Measurements from ENCODE around the gene ME3. TPM values are rescaled to one million over a fixed set of nuclear protein-coding genes. Genes with fewer than 3 reads are reported as not detected.

The ME3 gene
- total RNA-seq, 4 donors from 2014 or later: 30.8 to 54.6 (median 36.7) TPM

DNA sequence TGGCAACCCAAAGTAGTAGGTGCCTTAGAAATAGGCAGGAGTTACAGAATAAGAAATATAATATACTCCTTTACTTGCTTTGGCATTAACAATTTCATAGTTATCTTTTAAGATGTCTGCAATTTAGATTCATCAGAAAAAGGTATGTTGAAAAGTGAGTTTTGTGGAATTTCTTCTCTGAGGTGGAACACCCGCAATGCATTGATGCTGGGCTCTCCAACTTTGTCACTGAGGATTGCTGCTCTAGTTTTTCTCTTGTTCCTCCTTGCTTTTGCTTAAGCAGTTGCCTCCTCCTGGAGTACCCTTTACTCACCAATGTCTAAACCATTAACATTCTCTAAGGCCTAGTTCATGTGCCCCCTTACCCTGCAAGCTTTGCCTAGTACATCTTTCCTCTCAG, 14.1 kb upstream of the ME3 start:
- TF ChIP-seq, protein P1, sequence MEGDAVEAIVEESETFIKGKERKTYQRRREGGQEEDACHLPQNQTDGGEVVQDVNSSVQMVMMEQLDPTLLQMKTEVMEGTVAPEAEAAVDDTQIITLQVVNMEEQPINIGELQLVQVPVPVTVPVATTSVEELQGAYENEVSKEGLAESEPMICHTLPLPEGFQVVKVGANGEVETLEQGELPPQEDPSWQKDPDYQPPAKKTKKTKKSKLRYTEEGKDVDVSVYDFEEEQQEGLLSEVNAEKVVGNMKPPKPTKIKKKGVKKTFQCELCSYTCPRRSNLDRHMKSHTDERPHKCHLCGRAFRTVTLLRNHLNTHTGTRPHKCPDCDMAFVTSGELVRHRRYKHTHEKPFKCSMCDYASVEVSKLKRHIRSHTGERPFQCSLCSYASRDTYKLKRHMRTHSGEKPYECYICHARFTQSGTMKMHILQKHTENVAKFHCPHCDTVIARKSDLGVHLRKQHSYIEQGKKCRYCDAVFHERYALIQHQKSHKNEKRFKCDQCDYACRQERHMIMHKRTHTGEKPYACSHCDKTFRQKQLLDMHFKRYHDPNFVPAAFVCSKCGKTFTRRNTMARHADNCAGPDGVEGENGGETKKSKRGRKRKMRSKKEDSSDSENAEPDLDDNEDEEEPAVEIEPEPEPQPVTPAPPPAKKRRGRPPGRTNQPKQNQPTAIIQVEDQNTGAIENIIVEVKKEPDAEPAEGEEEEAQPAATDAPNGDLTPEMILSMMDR (IDR thresholded peaks at IDR 0.05): no peak
- TF ChIP-seq EP300 (IDR thresholded peaks at IDR 0.05) (no peak), POLR2A (IDR thresholded peaks at IDR 0.05) (no peak)
- no peak for DNase-seq (ENCODE audit: low spot score in 2 of 2)
- WGBS, 2 donors: 97 to 100% methylated on average over 1 of the region's 1 CpG
- H3K27me3 ChIP-seq: no peaks in the 10 kb centered on the region
- H3K9me3 ChIP-seq: no peaks in the 10 kb centered on the region
- peaks cover 0 to 3% (median 0%) of the 10 kb centered on the region in 4 donors for H3K4me1 ChIP-seq
- H3K4me3 ChIP-seq: no peak overlapping the region
- H3K27ac ChIP-seq: peak overlapping the region in 1 of 4 donors; percentile 32
- H3K36me3 ChIP-seq: no peaks in the 10 kb centered on the region

DNA sequence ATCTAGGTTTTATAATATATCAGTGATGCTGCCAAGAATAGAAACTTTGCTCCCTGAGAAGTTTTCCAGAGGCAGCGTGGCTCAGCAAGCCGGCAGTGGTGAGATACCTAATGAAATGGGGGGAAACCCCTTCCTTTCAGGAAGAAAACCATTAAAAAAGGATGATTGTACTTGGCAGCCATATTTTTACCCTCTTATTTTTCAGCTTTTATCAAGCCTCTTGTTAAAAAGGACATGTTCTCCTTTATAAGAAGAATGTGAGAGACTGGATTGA, 9.0 kb upstream of the ME3 start:
- Histone ChIP-seq H3K9me3 (no peaks in the 10 kb centered on the region), H3K27ac (peak overlapping the region in 2 of 4 donors; percentile 4 to 52), H3K36me3 (no peaks in the 10 kb centered on the region), H3K27me3 (no peaks in the 10 kb centered on the region), H3K4me3 (no peak overlapping the region), H3K4me1 (peaks cover 0 to 6% (median 0%) of the 10 kb centered on the region in 4 donors)
- no peak for DNase-seq (ENCODE audit: low spot score in 2 of 2)
- 45 to 56% methylated on average over 2 of the region's 2 CpGs for WGBS, 2 donors
- TF ChIP-seq EP300 (IDR thresholded peaks at IDR 0.05) (no peak), POLR2A (IDR thresholded peaks at IDR 0.05) (no peak)
- TF ChIP-seq, protein P1 (IDR thresholded peaks at IDR 0.05): no peak

DNA sequence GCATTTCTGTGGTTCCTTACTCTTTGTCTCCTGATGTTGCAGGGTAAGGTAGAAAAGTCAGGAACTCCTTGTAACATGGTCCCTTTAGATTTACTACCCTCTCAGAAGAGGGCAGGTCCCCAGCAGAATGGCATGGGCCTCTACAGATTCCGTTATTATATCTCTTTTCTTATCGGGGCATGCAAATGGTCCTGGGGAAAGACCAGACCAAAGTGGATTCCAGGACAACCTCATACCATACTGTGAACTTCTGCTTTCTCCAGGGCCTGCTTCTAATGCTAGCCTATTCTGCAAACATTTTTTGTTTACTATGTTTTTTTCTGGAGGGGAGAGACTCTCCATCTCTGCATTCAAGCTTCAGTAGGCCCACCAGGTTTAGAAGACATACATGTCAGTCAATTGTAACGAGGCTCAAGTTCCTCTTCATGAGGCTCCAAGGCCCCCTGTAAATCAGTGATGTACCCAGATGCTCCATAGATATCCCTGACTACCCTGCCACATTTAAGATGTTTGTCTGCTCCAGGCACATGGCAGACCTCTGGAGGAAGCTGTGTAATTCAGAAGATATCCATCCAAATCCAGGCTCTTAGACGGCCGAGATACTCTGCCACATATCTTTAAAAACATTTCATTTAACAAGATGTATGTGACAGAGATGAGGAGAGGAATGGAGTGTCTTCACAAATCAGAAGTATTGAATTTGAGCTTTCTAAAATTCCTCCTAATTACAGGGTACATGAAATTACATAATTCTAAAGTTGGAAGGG, 8.5 kb upstream of the ME3 start:
- no peaks in the 10 kb centered on the region for H3K36me3 ChIP-seq
- peaks cover 0 to 6% (median 0%) of the 10 kb centered on the region in 4 donors for H3K4me1 ChIP-seq
- H3K4me3 ChIP-seq: no peak overlapping the region
- no peak for DNase-seq (ENCODE audit: low spot score in 2 of 2)
- no peak for TF ChIP-seq POLR2A (IDR thresholded peaks at IDR 0.05)
- TF ChIP-seq EP300 (IDR thresholded peaks at IDR 0.05): no peak
- TF ChIP-seq, protein P1 (IDR thresholded peaks at IDR 0.05): no peak
- peak overlapping the region in 1 of 4 donors; percentile 52 for H3K27ac ChIP-seq
- no peaks in the 10 kb centered on the region for H3K27me3 ChIP-seq
- 85 to 86% methylated on average over 5 of the region's 5 CpGs for WGBS, 2 donors
- no peaks in the 10 kb centered on the region for H3K9me3 ChIP-seq

DNA sequence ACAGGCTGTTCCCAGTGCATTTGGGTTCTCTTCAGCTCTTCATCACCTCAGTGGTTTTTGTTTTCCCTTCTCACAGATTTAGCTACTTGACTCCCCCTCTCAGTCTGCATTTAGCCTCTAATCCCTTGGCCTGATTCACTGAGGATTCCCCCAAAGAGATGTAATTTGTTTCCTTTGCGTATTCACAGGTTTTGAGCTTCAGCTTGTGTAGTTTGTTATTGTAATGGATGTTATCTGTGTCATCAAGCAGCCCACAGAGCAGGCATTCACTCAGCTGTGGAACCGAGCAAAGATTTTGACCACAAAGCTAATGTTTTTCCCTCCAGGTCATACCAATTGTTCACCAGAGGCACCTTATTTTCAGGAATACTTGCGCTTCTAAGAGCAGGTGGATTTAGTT, 6.4 kb upstream of the ME3 start:
- WGBS, 2 donors: 55 to 66% methylated on average over 3 of the region's 3 CpGs
- H3K9me3 ChIP-seq: no peaks in the 10 kb centered on the region
- H3K27me3 ChIP-seq: no peaks in the 10 kb centered on the region
- peak overlapping the region in 2 of 4 donors; percentile 11 to 28 for H3K27ac ChIP-seq
- TF ChIP-seq POLR2A (IDR thresholded peaks at IDR 0.05) (no peak), EP300 (IDR thresholded peaks at IDR 0.05) (no peak)
- TF ChIP-seq, protein P1 (IDR thresholded peaks at IDR 0.05): no peak
- no peak overlapping the region for H3K4me3 ChIP-seq
- DNase-seq (ENCODE audit: low spot score in 2 of 2): no peak
- H3K4me1 ChIP-seq: peaks cover 0 to 6% (median 0%) of the 10 kb centered on the region in 4 donors
- no peaks in the 10 kb centered on the region for H3K36me3 ChIP-seq

DNA sequence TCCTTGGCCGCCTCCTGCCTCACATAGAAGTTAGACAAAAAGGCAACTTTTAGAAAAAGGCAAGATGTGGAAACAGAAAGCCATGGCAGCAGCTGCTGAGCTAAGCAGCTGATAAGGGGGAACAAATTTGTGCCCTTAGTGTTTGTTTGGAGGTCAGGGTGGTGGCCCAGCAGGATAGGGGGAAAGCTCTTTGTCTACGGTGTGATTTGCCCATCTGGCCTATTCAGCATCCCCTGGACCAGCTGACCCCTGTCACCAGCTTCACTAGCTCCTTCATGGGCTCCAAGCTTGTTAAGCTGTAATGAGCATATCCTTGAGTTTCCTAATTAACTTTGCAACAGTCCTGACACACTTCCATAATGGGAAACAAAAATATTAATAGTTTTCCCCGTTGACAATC, 5.9 kb upstream of the ME3 start:
- no peak overlapping the region for H3K4me3 ChIP-seq
- H3K27me3 ChIP-seq: no peaks in the 10 kb centered on the region
- DNase-seq (ENCODE audit: low spot score in 2 of 2): no peak
- H3K36me3 ChIP-seq: no peaks in the 10 kb centered on the region
- WGBS, 2 donors: 68 to 75% methylated on average over 3 of the region's 3 CpGs
- H3K27ac ChIP-seq: peak overlapping the region in 1 of 4 donors; percentile 11
- H3K9me3 ChIP-seq: no peaks in the 10 kb centered on the region
- no peak for TF ChIP-seq POLR2A (IDR thresholded peaks at IDR 0.05)
- no peak for TF ChIP-seq EP300 (IDR thresholded peaks at IDR 0.05)
- TF ChIP-seq, protein P1 (IDR thresholded peaks at IDR 0.05): no peak
- peaks cover 0 to 6% (median 0%) of the 10 kb centered on the region in 4 donors for H3K4me1 ChIP-seq
